ENCODE measurements around the gene CCR9.

The CCR9 gene

GRCh38 chr3:45881078-45882022 is 5.0 kb upstream of the CCR9 start:
- DNase-seq (ENCODE audit: extremely low read depth, low read depth), result no peak

GRCh38 chr3:45884368-45885201 is 1.8 kb upstream of the CCR9 start:
- no peak for DNase-seq (ENCODE audit: extremely low read depth, low read depth)
- H3K4me3 ChIP-seq (replicated peaks; ENCODE audit: low read depth, low read length), result no peak overlapping the region
- no peak for TF ChIP-seq CTCF (IDR thresholded peaks at IDR 0.05; ENCODE audit: low read depth, low read length, missing control alignments)

More at GRCh38 chr3:45881078-45882022, 5.0 kb upstream of the CCR9 start:
- TF ChIP-seq CTCF (IDR thresholded peaks at IDR 0.05; ENCODE audit: low read depth, low read length, missing control alignments), result no peak
- H3K4me3 ChIP-seq (replicated peaks; ENCODE audit: low read depth, low read length), result no peak overlapping the region

- no peak for TF ChIP-seq CTCF (IDR thresholded peaks at IDR 0.05; ENCODE audit: low read depth, low read length, missing control alignments)
- H3K4me3 ChIP-seq (replicated peaks; ENCODE audit: low read depth, low read length), result no peak overlapping the region
- DNase-seq (ENCODE audit: extremely low read depth, low read depth), result no peak
Observed at GRCh38 chr3:45887285-45887684, 942 bp downstream of the CCR9 start.

- TF ChIP-seq CTCF (IDR thresholded peaks at IDR 0.05; ENCODE audit: low read depth, low read length, missing control alignments), result no peak
- no peak for DNase-seq (ENCODE audit: extremely low read depth, low read depth)
- H3K4me3 ChIP-seq (replicated peaks; ENCODE audit: low read depth, low read length), result no peak overlapping the region
Observed at GRCh38 chr3:45887759-45888511, 1.6 kb downstream of the CCR9 start.

- TF ChIP-seq CTCF (IDR thresholded peaks at IDR 0.05; ENCODE audit: low read depth, low read length, missing control alignments), result no peak
- H3K4me3 ChIP-seq (replicated peaks; ENCODE audit: low read depth, low read length), result no peak overlapping the region
- DNase-seq (ENCODE audit: extremely low read depth, low read depth), result no peak
Observed at GRCh38 chr3:45889337-45889736, 3.0 kb downstream of the CCR9 start.

- DNase-seq (ENCODE audit: extremely low read depth, low read depth), result no peak
- TF ChIP-seq CTCF (IDR thresholded peaks at IDR 0.05; ENCODE audit: low read depth, low read length, missing control alignments), result no peak
Observed at GRCh38 chr3:45890405-45890804, 4.1 kb downstream of the CCR9 start.

More at GRCh38 chr3:45890405-45890804, 4.1 kb downstream of the CCR9 start:
- no peak overlapping the region for H3K4me3 ChIP-seq (replicated peaks; ENCODE audit: low read depth, low read length)

All from HFF-Myc (cell line).